SHP77 (cell line): ENCODE results near the gene PPRC1.

Experiments used
- DNase-seq, 2 experiments: peaks; one replicate each; lab custom pipeline; 2025; lab: John Stamatoyannopoulos, UW

The PPRC1 gene, protein sequence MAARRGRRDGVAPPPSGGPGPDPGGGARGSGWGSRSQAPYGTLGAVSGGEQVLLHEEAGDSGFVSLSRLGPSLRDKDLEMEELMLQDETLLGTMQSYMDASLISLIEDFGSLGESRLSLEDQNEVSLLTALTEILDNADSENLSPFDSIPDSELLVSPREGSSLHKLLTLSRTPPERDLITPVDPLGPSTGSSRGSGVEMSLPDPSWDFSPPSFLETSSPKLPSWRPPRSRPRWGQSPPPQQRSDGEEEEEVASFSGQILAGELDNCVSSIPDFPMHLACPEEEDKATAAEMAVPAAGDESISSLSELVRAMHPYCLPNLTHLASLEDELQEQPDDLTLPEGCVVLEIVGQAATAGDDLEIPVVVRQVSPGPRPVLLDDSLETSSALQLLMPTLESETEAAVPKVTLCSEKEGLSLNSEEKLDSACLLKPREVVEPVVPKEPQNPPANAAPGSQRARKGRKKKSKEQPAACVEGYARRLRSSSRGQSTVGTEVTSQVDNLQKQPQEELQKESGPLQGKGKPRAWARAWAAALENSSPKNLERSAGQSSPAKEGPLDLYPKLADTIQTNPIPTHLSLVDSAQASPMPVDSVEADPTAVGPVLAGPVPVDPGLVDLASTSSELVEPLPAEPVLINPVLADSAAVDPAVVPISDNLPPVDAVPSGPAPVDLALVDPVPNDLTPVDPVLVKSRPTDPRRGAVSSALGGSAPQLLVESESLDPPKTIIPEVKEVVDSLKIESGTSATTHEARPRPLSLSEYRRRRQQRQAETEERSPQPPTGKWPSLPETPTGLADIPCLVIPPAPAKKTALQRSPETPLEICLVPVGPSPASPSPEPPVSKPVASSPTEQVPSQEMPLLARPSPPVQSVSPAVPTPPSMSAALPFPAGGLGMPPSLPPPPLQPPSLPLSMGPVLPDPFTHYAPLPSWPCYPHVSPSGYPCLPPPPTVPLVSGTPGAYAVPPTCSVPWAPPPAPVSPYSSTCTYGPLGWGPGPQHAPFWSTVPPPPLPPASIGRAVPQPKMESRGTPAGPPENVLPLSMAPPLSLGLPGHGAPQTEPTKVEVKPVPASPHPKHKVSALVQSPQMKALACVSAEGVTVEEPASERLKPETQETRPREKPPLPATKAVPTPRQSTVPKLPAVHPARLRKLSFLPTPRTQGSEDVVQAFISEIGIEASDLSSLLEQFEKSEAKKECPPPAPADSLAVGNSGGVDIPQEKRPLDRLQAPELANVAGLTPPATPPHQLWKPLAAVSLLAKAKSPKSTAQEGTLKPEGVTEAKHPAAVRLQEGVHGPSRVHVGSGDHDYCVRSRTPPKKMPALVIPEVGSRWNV (N-terminal part only)

DNA sequence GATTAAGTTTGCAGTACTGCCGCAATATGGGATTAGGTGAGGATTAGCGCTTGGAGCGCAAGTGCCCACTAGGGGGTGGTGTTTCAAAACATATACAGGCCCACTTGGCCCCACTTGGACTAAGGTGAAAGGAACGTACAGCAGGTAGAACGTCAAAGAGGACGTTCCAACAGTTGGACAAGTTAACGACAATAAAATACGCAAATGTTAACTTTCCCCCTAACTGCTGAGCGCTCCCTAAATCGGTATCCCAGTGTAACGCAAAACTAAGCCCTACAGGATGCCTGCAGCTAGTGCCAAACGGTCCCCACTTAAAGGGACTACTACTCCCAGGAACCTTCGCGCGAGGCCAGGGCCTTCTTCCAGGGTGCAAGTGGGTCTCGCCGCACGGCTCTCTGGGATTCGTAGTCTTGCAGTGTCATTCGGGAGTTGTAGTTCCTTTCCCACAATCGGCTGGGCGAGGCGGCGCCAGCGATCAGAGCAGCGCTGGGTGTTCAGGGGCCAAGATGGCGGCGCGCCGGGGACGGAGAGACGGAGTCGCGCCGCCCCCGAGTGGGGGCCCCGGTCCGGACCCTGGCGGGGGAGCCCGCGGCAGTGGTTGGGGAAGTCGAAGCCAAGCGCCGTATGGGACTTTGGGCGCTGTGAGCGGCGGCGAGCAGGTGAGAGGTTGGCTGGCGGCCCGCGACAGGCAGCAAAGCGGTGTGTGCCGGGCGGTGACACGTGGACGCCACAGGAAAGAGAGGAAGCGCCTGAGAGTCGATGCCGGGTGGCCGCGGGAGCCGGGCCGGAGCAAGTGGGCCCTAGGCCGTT, at the start of gene PPRC1:
TSS of gene PPRC1 (plus strand) at position 478 of the 810 bp plus-strand sequence. CDS start at position 507, 29 bp downstream.
- DNase-seq, result peak; percentile 98

DNA sequence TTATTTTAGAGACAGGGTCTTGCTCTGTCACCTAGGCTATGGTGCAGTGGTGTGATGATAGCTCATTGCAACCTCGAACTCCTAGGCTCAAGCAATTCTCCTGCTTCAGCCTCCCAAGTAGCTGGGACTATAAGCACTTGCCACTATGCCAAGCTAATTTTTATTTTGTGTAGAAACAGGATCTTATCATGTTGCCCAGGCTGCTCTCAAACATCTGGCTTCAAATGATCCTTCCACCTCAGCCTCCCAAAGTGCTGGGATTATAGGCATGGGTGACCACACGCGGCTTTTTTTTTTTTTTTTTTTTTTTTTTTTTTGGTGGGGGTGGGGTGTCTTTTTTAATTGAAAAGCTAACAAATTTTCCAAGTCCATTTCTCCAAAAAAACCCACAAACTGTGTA, 49.3 kb upstream of the PPRC1 start:
- no peak for DNase-seq

DNA sequence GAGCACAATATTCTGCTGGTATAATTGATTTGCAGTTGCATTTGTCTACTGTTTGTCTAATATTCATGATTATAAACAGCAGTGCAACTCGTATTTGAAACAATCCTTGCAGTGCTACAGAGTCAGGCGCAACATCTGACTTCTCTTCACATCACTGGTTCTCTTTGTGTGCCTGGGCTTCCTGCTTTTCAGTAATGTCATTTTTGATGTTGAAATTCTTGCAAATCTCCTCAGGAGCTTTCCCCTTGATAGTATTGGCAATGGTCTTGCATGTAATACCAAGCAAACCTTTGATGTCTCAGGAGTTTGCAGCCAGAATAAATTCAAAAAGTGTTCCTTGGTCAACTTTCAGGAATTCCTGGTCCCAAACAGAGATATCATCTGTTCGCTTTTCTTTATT, 47.5 kb upstream of the PPRC1 start:
- no peak for DNase-seq

DNA sequence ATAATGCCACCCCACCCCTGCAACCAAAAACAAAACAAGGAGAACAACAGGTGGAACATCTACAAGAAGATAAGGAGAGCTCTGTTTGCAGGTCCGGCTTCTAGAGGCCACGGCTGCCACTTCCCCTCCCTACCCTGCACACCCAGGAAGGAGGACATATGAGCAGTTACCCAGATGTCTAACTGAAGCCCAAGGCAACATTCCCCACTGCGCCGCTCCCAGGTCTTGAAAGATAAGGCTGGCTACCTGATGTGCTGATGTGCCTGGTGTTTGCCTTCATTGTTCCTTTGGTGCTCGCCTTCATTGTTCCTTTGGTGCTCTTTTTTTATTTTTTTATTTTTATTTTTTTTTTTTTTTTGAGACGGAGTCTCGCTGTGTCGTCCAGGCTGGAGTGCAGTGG, 46.6 kb upstream of the PPRC1 start:
- no peak for DNase-seq

DNA sequence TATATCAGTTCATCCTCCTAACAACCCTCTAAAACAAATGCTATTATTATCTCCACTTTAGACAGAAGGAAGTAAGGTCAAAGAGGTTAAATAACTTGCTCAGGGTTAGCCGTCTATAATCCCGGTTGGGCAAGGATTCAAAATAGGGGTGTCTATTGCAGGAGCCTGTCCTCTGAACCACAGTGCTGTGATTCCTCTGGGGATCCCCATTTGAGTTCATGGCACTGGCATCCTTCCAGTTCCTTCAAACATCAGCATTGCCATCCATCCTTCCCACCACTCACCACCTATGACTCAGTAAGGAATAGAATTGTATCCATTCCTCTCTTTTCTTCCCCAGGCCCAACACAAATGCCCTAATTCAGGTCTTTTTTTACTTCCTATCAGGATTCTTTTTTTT, 42.1 kb upstream of the PPRC1 start:
- DNase-seq, result no peak

DNA sequence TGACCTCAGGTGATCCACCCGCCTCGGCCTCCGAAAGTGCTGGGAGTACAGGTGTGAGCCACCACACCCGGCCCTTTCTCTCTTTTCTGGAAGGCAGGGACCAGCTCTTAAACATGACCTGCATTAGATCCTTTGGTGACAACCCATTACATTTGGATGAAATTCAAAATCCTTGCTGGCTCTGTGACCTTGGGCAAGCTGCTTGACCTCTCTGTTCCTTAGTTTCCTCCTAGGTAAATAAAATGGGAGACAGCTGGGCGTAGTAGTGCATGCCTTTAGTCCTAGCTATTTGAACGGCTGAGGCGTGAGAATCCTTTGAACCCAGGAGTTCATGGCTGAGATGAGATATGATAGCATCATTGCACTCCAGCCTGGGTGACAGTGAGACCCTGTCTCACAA, 36.4 kb upstream of the PPRC1 start:
- no peak for DNase-seq

DNA sequence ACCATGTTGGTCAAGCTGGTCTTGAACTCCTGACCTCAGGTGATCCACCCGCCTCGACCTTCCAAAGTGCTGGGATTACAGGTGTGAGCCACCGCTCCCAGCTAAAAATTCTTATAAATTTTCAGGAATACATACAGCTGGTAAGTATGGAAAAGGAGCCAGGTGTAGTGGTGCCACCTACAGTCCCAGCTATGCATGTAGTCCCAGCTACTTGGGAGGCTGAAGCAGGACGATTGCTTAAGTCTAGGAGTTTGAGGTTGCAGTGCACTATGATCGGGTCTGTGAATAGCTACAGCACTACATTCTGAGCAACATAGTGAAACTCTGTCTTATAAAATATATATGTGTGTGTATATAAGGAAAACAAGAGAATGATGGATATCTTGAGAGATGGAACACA, 31.7 kb upstream of the PPRC1 start:
- DNase-seq, result no peak

DNA sequence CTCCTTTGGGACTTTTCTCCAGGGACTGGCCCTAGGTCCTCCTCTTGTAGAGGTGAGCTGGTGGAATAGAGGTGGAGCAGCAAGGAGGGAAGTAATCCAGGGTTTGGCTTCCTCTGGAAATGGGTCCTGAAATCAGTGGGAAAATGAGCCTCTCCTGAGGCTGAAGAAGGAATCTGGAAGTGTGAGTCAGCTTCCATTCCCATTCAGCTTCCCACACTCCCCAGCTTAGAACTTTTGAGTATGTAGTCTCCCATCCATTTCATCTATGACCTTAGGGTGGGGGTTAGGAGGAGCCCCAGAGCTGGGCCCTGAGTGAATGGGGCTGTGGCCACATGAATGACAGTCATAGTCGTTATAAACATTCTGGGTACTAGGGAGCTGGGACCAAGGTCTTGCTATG, 30.4 kb upstream of the PPRC1 start:
- no peak for DNase-seq

DNA sequence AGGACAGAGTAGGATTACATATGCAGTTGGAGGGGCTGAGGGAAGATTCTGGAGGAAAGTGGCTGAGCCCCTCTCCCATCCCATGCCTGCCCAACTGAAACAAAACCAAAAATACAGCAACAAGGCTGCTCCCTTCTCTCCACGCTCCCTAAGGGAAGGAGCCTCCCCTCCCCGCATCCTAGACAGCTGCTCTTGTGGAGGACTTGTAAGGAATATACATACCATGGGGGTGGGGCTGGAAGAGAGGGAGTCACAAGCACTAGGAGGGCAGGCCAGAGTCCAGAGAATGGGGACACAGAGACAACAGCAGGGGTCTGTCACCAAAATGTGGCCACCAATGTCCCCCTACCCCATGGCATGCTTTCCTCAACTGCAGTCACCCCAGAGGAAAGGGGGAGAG, 25.8 kb upstream of the PPRC1 start:
- DNase-seq, result no peak

DNA sequence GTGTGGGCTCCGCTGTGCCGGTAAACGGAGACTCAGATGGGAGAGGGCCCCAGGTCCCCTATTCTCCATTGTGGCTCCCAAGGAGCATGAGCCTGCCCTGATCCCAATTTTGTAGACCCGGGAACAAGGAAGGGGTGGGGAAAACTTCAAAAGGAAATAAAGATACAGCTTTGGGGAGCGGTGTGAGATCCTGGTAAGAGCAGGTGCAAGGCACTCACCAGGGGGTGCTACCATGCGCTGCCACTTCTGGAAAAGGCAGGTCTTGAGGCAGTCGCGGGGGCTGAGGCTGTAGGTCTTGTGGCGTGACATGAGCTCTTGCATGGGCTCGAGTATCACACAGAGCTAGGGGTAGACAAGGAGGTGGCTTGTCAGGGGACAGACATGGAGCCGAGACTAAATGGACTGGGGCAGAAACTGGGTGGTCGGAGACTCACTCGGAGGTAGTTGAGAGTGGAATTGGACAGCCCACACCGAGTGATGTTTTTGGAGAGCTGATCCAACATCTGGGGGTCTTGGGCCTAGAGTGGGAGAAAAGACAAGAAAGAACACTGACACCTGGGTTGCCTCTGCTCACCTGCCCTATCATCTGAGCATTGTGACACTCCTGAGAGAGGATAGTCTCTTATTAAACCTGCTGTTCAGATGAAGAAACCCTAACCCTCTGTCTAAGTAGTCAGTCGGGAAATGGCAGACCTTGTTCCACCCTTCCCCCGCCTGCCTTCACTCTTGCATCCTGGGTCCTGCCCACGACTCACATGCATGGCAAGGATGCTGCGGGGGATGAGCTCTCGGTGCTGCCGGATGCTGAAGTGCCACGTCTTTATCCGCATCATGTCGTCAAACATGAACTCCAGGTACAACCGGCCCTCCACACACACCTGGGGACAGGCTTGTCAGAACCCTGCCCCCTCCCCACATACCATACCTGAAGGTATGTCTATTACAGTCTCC, 23.4 kb upstream of the PPRC1 start:
- no peak for DNase-seq

DNA sequence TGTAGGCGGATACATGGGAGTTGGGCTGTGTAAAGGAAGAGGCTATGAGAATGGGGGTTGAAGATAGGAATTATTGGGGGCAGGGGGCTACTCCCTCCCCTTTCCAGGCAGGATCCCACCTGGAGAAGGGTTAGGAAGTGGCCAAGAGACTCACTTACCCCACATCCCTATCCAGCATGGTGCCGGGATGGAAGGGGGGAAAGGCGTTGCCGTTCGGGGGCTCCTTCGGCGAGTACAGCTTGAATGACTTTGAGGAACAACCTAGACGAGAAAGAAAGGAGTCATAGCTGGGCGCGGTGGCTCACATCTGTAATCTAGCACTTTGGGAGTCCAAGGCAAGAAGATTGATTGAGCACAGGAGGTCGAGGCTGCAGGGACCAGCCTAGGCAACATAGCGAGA, 21.6 kb upstream of the PPRC1 start:
- DNase-seq, result no peak

DNA sequence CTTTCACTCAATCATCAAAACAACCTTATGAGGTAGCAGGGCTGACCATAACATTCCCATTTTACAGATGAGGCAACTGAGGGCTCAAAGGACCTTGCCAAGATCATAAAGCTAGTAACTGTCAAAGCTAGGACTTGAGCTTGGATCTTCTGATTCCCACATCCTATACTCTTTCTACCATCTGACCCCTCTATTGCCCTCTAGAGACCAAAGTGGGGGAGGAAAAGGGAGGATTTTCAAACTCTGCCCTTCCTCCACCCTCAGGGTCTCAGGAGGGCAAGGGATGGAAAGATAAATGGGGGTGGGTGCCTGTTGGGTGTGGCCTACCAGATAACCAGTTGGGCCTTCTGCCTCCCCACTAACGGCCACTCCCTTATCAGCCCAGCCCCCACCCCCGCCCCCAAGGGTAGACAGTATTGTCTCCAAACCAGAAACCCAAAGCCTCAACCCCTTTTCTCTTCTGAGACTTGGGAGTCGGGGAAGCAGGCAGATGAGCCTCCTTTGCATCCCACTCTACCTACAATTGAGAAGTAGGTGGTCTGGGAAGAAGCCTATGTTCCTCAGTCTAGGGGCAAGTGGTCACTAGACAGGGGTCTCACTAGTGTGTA, 20.5 kb upstream of the PPRC1 start:
- DNase-seq, result no peak

DNA sequence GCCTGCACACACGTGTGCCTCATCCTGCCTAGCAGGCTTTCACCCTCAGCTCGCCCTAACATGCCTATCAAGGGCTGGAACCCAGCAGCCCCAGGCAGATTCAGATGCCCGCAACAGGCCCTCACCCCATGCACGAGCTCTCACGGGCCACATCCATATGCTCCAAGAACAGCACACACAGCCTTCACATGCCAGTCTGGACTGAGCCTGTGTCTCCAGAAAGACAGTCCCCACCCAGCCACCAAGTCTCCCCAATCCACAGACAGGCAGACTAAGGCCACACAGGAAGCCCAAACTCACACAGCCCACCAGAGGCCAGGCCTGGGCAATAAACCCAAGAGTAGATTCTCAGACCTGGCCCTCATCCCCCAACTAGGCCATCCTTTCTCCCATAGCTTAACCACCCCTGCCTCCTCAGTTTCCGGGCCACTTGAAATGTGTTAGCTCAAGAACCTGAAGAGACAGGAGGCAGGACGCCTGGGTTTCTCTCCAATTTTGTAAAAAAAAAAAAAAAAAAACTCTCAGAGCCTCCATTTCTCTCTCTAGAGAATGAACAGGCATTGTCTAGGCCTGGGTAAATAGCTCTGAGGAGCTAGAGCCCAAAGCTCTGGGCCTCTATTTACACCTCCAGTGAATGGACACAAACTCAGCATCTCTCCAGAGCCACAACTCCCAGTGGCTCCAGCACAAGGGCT, 19.4 kb upstream of the PPRC1 start:
- DNase-seq, result peak in 1 of 2 experiments; percentile 3

DNA sequence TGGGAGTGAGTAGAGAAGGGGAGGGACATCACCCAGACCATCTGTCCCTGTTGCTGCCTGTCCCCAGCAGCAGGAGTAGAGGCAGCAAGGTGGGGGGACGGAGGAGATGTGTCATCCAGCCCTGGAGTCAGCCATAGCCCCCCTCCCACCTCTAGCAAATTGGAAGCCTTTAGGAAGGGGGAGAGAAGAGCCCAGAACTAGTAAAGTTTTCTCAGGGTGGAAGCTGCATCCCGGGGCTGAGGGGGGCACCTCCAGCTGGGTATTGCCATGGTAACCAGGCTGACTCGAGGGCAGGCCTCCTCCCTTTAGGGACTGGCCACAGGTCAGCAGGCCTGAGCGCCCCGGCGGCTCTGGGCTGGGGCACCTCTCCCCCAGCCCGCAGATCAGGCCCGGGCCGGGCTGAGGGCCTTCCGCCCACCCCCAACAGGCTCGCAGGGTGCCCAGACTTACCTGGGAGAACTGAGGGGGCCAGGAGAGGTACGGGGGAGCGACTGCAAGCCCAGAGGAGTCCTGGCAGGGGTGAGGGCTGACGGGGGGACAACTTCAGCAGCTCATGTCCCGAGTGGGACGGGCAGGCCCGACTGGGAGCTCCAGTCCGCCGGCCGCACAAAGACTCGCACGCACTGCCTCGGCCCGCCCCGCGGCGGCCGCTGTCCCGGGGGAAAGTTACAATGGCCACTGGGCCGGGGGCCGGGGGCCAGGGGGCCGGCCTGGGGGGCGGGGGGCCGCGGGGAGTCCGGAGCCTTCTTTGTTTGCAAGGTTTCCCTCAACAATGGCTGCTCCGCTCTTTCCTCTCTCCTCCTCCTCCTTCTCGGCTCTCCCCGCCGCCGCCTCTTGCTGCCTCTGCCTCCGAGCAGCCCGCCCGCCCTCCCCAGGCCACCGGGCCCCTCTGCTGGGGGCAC, 18.6 kb upstream of the PPRC1 start:
- no peak for DNase-seq

DNA sequence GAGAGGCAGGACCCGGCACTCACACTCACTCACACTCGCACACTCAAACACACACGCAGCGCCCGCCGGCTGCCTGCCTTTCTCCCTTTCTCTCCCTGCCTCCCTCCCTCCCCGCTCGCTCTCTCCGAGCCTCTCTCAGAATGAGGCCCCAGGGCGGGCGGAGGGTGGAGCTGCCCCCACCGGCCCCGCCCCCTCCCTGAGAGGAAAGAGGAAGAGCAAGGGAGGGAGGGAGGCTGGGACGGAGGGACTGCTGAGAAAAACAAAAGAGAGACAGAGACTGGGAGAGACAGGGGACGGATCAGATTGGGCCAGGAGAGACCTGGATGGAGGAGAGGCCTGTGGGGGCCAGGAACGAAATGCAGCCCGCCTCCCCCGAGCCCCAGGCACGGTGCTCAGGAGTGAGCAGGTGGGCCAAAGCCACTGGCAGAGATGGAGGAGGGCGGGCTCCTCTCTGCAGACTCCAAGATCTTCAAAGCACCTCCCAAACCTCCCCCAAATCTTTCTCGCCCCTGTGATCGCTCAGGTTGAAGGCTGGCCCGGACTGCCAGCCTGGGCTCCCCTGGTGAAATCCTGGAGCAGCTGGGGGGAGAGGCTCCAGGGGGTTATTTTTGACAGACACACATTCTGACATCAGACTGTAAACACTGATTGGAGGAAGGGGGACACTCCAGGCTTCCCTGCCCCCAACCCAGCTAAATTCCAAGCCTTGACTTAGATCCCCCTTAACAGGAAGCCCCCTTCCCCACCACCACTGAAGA, 17.8 kb upstream of the PPRC1 start:
- peak; percentile 80 to 84 for DNase-seq

DNA sequence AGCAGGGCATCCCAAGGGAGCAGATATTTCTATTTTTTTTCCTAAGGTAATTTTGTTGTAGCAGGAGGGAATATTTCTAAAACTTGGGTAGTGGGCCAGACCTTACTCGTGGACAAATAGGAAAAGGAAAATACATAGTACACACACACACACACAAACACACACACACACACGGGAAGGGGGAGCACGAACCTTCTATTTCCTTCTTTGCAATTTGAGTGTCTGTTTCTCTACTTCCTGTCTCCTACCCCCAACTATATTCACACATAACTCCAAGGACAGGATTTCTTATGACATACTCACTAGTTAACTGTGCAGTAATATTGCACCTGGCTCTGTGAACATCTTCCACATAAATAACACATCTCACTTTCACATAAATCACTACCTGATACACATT, 17.1 kb upstream of the PPRC1 start:
- no peak for DNase-seq

DNA sequence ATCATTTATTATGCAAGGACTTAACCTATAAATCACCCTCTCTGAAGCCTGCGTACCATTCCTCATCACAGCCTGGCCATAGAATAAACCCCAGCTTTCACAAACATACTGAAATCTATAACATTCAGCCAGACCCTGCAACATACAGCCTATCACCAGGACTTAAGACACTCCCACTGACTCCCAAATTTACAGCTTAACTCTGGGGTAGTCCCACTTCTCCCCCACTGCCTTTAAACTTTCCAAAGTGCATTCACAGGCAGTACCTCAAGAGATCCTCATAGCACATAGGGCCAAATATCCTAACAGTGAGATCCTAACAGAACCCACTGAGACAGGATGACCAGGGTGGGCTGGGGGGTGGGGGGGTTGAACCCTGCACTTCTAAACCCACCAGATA, 16.2 kb upstream of the PPRC1 start:
- no peak for DNase-seq
